H1 (cell line): Measurements from ENCODE around the gene MFSD2A. TPM values are rescaled to one million over a fixed set of nuclear protein-coding genes. Genes with fewer than 3 reads are reported as not detected.

Experiments used
- CTCF ChIA-PET: fragments of 300-600 bp; sonication (Branson Sonifier 250); formaldehyde crosslinking; loops from one replicate; lab custom pipeline; 2021; ENCODE audit not compliant: partially characterized antibody; lab: Charles Lee
- POLR2A ChIA-PET: fragments of 300-600 bp; sonication (Branson Sonifier 250); formaldehyde crosslinking; loops from one replicate; lab custom pipeline; 2021; ENCODE audit warnings: inconsistent platforms; ENCODE audit not compliant: partially characterized antibody; lab: Charles Lee
- DNase-seq, 2 experiments: peaks; one replicate each; pipeline versions ENCODE4 v3.0.0 to v3.0.0-alpha.2; 2010 to 2022; ENCODE audit warnings: low spot score in 2 of 2, low read depth in 1 of 2, mixed read lengths in 1 of 2
- FAIRE-seq: peaks from 2 replicates; lab custom pipeline; 2011; peaks lifted over from hg19 to GRCh38; lab: Jason Lieb, UNC
- H2AFZ ChIP-seq: 2 replicates; pipeline ENCODE4 v1.8.1; 2012; ENCODE audit warnings: low read length, inconsistent platforms
- H2AK5ac ChIP-seq: 2 replicates; pipeline ENCODE4 v1.6.1; 2013; ENCODE audit warnings: low read depth, low read length
- H2BK120ac ChIP-seq: replicated peaks from 2 replicates; pipeline ENCODE3; 2013; ENCODE audit warnings: low read depth, low read length, inconsistent platforms
- H2BK12ac ChIP-seq: 2 replicates; pipeline ENCODE4 v1.6.1; 2013; ENCODE audit warnings: low read depth, low read length
- H2BK15ac ChIP-seq: 2 replicates; pipeline ENCODE4 v1.6.1; 2013; ENCODE audit warnings: low read length
- H2BK20ac ChIP-seq: 2 replicates; pipeline ENCODE4 v1.6.1; 2013; ENCODE audit warnings: low read length
- H2BK5ac ChIP-seq: 2 replicates; pipeline ENCODE4 v1.6.1; 2013; ENCODE audit warnings: low read depth, low read length
- H3K14ac ChIP-seq: 2 replicates; pipeline ENCODE4 v1.6.1; 2013; ENCODE audit warnings: inconsistent platforms; ENCODE audit not compliant: insufficient read length
- H3K18ac ChIP-seq: 2 replicates; pipeline ENCODE4 v1.6.1; 2013; ENCODE audit warnings: low read length; ENCODE audit errors: extremely low read depth
- H3K23ac ChIP-seq: 2 replicates; pipeline ENCODE4 v1.6.1; 2013; ENCODE audit warnings: inconsistent platforms; ENCODE audit not compliant: insufficient read length
- H3K23me2 ChIP-seq: 2 replicates; pipeline ENCODE4 v1.6.1; 2013; ENCODE audit warnings: low read depth, low read length
- H3K27ac ChIP-seq: 2 replicates; pipeline ENCODE4 v1.6.1; 2011; ENCODE audit warnings: low read depth, low read length, inconsistent platforms
- H3K27me3 ChIP-seq, 4 experiments: replicated peaks in 1 of 4; 1 replicate in 1 of 4; 2 replicates in 3 of 4; pipeline versions ENCODE4 v1.6.1 to v1.8.1; 2011 to 2013; ENCODE audit warnings: low read length in 3 of 4, mild to moderate bottlenecking in 3 of 4, inconsistent platforms in 2 of 4, mixed read lengths in 2 of 4, moderate library complexity in 1 of 4; ENCODE audit not compliant: control insufficient read depth in 3 of 4, insufficient read depth in 3 of 4; ENCODE audit errors: extremely low read depth in 1 of 4
- H3K36me3 ChIP-seq, 4 experiments: 2 replicates each; pipeline versions ENCODE4 v1.6.1 to v1.8.1; 2011 to 2013; ENCODE audit warnings: mild to moderate bottlenecking in 4 of 4, low read length in 3 of 4, moderate library complexity in 2 of 4, control low read depth in 1 of 4, inconsistent platforms in 1 of 4; ENCODE audit not compliant: insufficient read depth in 4 of 4, control insufficient read depth in 2 of 4
- H3K4ac ChIP-seq: replicated peaks from 2 replicates; pipeline ENCODE3; 2013; ENCODE audit warnings: low read length, low read depth, mixed read lengths, inconsistent platforms; ENCODE audit not compliant: insufficient read length
- H3K4me1 ChIP-seq, 4 experiments: replicated peaks in 1 of 4; 1 replicate in 1 of 4; 2 replicates in 3 of 4; pipeline versions ENCODE4 v1.6.1 to v1.8.1; 2011 to 2013; ENCODE audit warnings: low read length in 3 of 4, inconsistent platforms in 2 of 4, mixed read lengths in 1 of 4; ENCODE audit not compliant: insufficient read depth in 4 of 4, control insufficient read depth in 3 of 4
- H3K4me2 ChIP-seq, 2 experiments: 2 replicates each; pipeline versions ENCODE4 v1.6.1 to v1.8.1; 2011 to 2013; ENCODE audit warnings: low read depth in 2 of 2, low read length in 2 of 2, control low read depth in 1 of 2, inconsistent platforms in 1 of 2, mild to moderate bottlenecking in 1 of 2; ENCODE audit not compliant: insufficient read depth in 1 of 2
- H3K4me3 ChIP-seq, 4 experiments: fragments of 200-600, 300-600 bp in 1 of 4; sonication (generic), shearing (Covaris generic), sonication (Bioruptor Twin) in 1 of 4; 2 replicates each; pipeline versions ENCODE4 v1.5.1 to v1.8.1; 2011 to 2016; ENCODE audit warnings: low read length in 4 of 4, low read depth in 3 of 4, control low read depth in 2 of 4, inconsistent platforms in 2 of 4, mild to moderate bottlenecking in 2 of 4, mixed read lengths in 1 of 4, moderate library complexity in 1 of 4; ENCODE audit not compliant: insufficient read depth in 2 of 4; ENCODE audit errors: extremely low read depth in 1 of 4
- H3K56ac ChIP-seq: replicated peaks from 2 replicates; pipeline ENCODE3; 2013; ENCODE audit warnings: low read depth, mild to moderate bottlenecking, mixed read lengths, low read length, inconsistent platforms; ENCODE audit not compliant: insufficient read length
- H3K79me1 ChIP-seq: 2 replicates; pipeline ENCODE4 v1.6.1; 2013; ENCODE audit warnings: low read depth, low read length, control low read depth
- H3K79me2 ChIP-seq, 2 experiments: 2 replicates each; pipeline versions ENCODE4 v1.6.1 to v1.8.1; 2012 to 2013; ENCODE audit warnings: low read length in 2 of 2, mild to moderate bottlenecking in 2 of 2, inconsistent platforms in 1 of 2; ENCODE audit not compliant: insufficient read depth in 2 of 2, control insufficient read depth in 1 of 2
- H3K9ac ChIP-seq, 4 experiments: replicated peaks in 1 of 4; 1 replicate in 1 of 4; 2 replicates in 3 of 4; pipeline versions ENCODE4 v1.6.1 to v1.8.1; 2011 to 2013; ENCODE audit warnings: low read depth in 3 of 4, low read length in 3 of 4, control low read depth in 2 of 4, mild to moderate bottlenecking in 2 of 4, moderate library complexity in 2 of 4, inconsistent platforms in 1 of 4; ENCODE audit errors: extremely low read depth in 1 of 4
- H3K9me3 ChIP-seq, 2 experiments: 2 replicates each; pipeline versions ENCODE4 v1.6.1 to v1.8.1; 2012 to 2013; ENCODE audit warnings: mild to moderate bottlenecking in 2 of 2, moderate library complexity in 2 of 2, control low read depth in 1 of 2, inconsistent platforms in 1 of 2, low read depth in 1 of 2, low read length in 1 of 2, mixed read lengths in 1 of 2; ENCODE audit not compliant: insufficient read depth in 2 of 2
- H4K20me1 ChIP-seq, 2 experiments: replicated peaks in 1 of 2; 2 replicates each; pipeline versions ENCODE3 to v1.8.1; 2011 to 2013; ENCODE audit warnings: inconsistent platforms in 2 of 2, low read length in 2 of 2, mild to moderate bottlenecking in 1 of 2; ENCODE audit not compliant: insufficient read depth in 2 of 2, control insufficient read depth in 1 of 2
- H4K5ac ChIP-seq: 2 replicates; pipeline ENCODE4 v1.6.1; 2013; ENCODE audit warnings: low read length, low read depth, mixed read lengths, inconsistent platforms; ENCODE audit not compliant: insufficient read length
- H4K8ac ChIP-seq: 2 replicates; pipeline ENCODE4 v1.8.0; 2013; ENCODE audit warnings: mild to moderate bottlenecking, moderate library complexity, low read length, inconsistent platforms; ENCODE audit not compliant: insufficient read depth; ENCODE audit errors: extremely low read depth
- H4K91ac ChIP-seq: replicated peaks from 2 replicates; pipeline ENCODE3; 2013; ENCODE audit warnings: low read length, mixed read lengths, inconsistent platforms; ENCODE audit not compliant: insufficient read length
- ASH2L ChIP-seq: fragments of 200-600, 300-600 bp; sonication (generic); IDR thresholded peaks from one replicate; pipeline ENCODE4 v1.7.1; 2017; ENCODE audit warnings: low read length
- HDAC2 ChIP-seq, 2 experiments: fragments of 300-600 bp in 1 of 2; sonication (generic) in 1 of 2; IDR thresholded peaks; 2 replicates each; pipeline ENCODE4 v1.6.1; 2011 to 2012; ENCODE audit warnings: low read depth in 2 of 2, low read length in 2 of 2, mild to moderate bottlenecking in 2 of 2, moderate library complexity in 2 of 2, borderline replicate concordance in 1 of 2, inconsistent platforms in 1 of 2
- HDAC6 ChIP-seq: IDR thresholded peaks from one replicate; pipeline ENCODE4 v1.7.1; 2012; ENCODE audit warnings: low read depth, mild to moderate bottlenecking, inconsistent platforms, low read length, moderate library complexity
- JUND ChIP-seq: IDR thresholded peaks from 2 replicates; pipeline ENCODE4 v1.6.1; 2011; ENCODE audit warnings: mild to moderate bottlenecking, improper control_type of control experiment, low read length
- KDM1A ChIP-seq: fragments of 200-600, 300-600 bp; sonication (generic); IDR thresholded peaks from 2 replicates; pipeline ENCODE4 v1.7.1; 2016; ENCODE audit warnings: mild to moderate bottlenecking, low read length, borderline replicate concordance
- MAX ChIP-seq: IDR thresholded peaks from 2 replicates; pipeline ENCODE4 v1.6.1; 2012; ENCODE audit warnings: inconsistent platforms
- PHF8 ChIP-seq: fragments of 200-600 bp; sonication (generic); conservative IDR thresholded peaks from 2 replicates; pipeline ENCODE4 v1.7.1; 2012; ENCODE audit warnings: low read depth, mild to moderate bottlenecking, inconsistent platforms, low read length, moderate library complexity
- RBBP5 ChIP-seq: IDR thresholded peaks from 2 replicates; pipeline ENCODE4 v1.7.1; 2012; ENCODE audit warnings: low read depth, mild to moderate bottlenecking, inconsistent platforms, low read length, moderate library complexity, borderline replicate concordance
- RXRA ChIP-seq: IDR thresholded peaks from 2 replicates; pipeline ENCODE4 v1.6.1; 2011; ENCODE audit warnings: low read depth, mild to moderate bottlenecking, low read length, moderate library complexity; ENCODE audit not compliant: insufficient read depth
- SIX5 ChIP-seq: IDR thresholded peaks from 2 replicates; pipeline ENCODE4 v1.6.1; 2011; ENCODE audit warnings: mild to moderate bottlenecking, low read depth, low read length
- YY1 ChIP-seq: IDR thresholded peaks from 2 replicates; pipeline ENCODE4 v1.6.1; 2011; ENCODE audit warnings: low read depth, mild to moderate bottlenecking, low read length
- ZNF274 ChIP-seq: IDR thresholded peaks from 2 replicates; pipeline ENCODE4 v1.7.0; 2012; ENCODE audit warnings: low read length, borderline replicate concordance; ENCODE audit errors: extremely low read depth
- WGBS, 2 experiments: shearing (Covaris generic) in 1 of 2; methylation state at CpG; one replicate each; pipeline versions ENCODE4 v1.1.6 to v1.1.7; 2013 to 2015; ENCODE audit warnings: low lambda C conversion rate in 2 of 2, mixed read lengths in 2 of 2, inconsistent platforms in 1 of 2, low coverage in 1 of 2, missing lambda C conversion rate in 1 of 2; ENCODE audit not compliant: insufficient replicate concordance in 2 of 2, insufficient coverage in 1 of 2, insufficient read length in 1 of 2; ENCODE audit errors: extremely low coverage in 1 of 2, missing lambda C conversion rate in 1 of 2; 5-methylcytosine and 5-hydroxymethylcytosine counted together
- polyA plus RNA-seq, 7 experiments: library from polyadenylated mRNA; depleted of rRNA in 3 of 7; stranded (reverse) in 5 of 7; unstranded in 2 of 7; fragments of >200 nt in 5 of 7; fragments of 200-250 nt in 2 of 7; gene quantifications; 1 replicate in 5 of 7; 2 replicates in 1 of 7; 4 replicates in 1 of 7; pipeline versions ENCODE4 v1.2.1 to v1.2.3, GENCODE V29; 2011 to 2013; ENCODE audit warnings: missing spikeins in 2 of 7, mixed read lengths in 2 of 7
- total RNA-seq: library from RNA; stranded (reverse); fragmentation: NEBNext Ultra II Directional; extraction: Animal tissue kit (Norgen Biotek cat#: 25700); gene quantifications from 2 replicates; pipeline ENCODE4 v1.2.1, GENCODE V29; 2021

The MFSD2A gene
- total and polyA plus RNA-seq, 2 of the 8 experiments (the other 6 are each of a cell fraction or from before 2014, with no cell fraction given) = 18.3 to 25.9 TPM

GRCh38 chr1:39928809-39929587, 25.9 kb upstream of the MFSD2A start:
- no peak overlapping the region for H3K18ac ChIP-seq
- H4K8ac ChIP-seq = no peak overlapping the region
- no peak for DNase-seq
- ChIA-PET POLR2A (interaction anchor here (3.7 kb wide), 1 partner anchor 27 kb away, joined by 10 read pairs; the partner anchor contains the start of gene MFSD2A), CTCF (interaction anchor here (1.0 to 4.1 kb wide), 5 partner anchors 10 to 101 kb away, joined by 3 to 20 read pairs (median 3); no protein-coding TSS in a partner anchor)
- no peak overlapping the region for H3K27ac ChIP-seq
- no peak overlapping the region for H3K23ac ChIP-seq
- H2BK12ac ChIP-seq = no peak overlapping the region
- no peaks in the 10 kb centered on the region for H3K79me2 ChIP-seq
- H4K5ac ChIP-seq = no peak overlapping the region
- H2BK120ac ChIP-seq = no peak overlapping the region
- no peak overlapping the region for H3K9ac ChIP-seq
- H3K56ac ChIP-seq = no peak overlapping the region
- WGBS, 2 experiments = 75% methylated on average over 7 of the region's 7 CpGs; no CpG with 5 or more reads in 1 of the 2 experiments
- no peak overlapping the region for H2BK20ac ChIP-seq
- no peak for FAIRE-seq
- no peaks in the 10 kb centered on the region for H3K36me3 ChIP-seq
- no peak overlapping the region for H2BK15ac ChIP-seq
- no peak overlapping the region for H4K91ac ChIP-seq
- H2AK5ac ChIP-seq = no peak overlapping the region
- H3K14ac ChIP-seq = no peak overlapping the region
- no peak overlapping the region for H3K4ac ChIP-seq
- H4K20me1 ChIP-seq = no peaks in the 10 kb centered on the region
- peaks cover 0 to 2% (median 0%) of the 10 kb centered on the region in 4 experiments; a peak in 1 of 7 replicates for H3K27me3 ChIP-seq
- H3K23me2 ChIP-seq = no peaks in the 10 kb centered on the region
- no peak overlapping the region for H2BK5ac ChIP-seq
- no peak overlapping the region for H3K4me3 ChIP-seq
- no peak overlapping the region for H3K4me2 ChIP-seq
- H2AFZ ChIP-seq = no peak overlapping the region
- no peaks in the 10 kb centered on the region for H3K9me3 ChIP-seq
- H3K4me1 ChIP-seq = no peaks in the 10 kb centered on the region; a peak in 2 of 7 replicates
- no peaks in the 10 kb centered on the region for H3K79me1 ChIP-seq
- TF ChIP-seq HDAC6 (no peak), ASH2L (no peak), JUND (no peak), YY1 (no peak), KDM1A (no peak), PHF8 (no peak), HDAC2 (IDR thresholded peaks at IDR 0.05; ENCODE audit: borderline replicate concordance in 1 of 2, low read depth in 2 of 2, low read length in 2 of 2) (no peak), ZNF274 (no peak), RBBP5 (no peak), RXRA (no peak), SIX5 (no peak), MAX (no peak)
